C4-2B (cell line): Measurements from ENCODE around the gene RACGAP1.

Experiments
- H3K27ac ChIP-seq: fragments of 450-650 bp; 2 replicates; pipeline ENCODE4 v1.5.1; 2017
- ZFX ChIP-seq: fragments of 450-650 bp; IDR thresholded peaks from 2 replicates; pipeline ENCODE4 v1.6.1; 2017
- TF ChIP-seq, protein P1 (sequence below): fragments of 450-650 bp; conservative IDR thresholded peaks from 2 replicates; pipeline ENCODE4 v1.5.1; 2017; ENCODE audit warnings: mild to moderate bottlenecking

The RACGAP1 gene

DNA sequence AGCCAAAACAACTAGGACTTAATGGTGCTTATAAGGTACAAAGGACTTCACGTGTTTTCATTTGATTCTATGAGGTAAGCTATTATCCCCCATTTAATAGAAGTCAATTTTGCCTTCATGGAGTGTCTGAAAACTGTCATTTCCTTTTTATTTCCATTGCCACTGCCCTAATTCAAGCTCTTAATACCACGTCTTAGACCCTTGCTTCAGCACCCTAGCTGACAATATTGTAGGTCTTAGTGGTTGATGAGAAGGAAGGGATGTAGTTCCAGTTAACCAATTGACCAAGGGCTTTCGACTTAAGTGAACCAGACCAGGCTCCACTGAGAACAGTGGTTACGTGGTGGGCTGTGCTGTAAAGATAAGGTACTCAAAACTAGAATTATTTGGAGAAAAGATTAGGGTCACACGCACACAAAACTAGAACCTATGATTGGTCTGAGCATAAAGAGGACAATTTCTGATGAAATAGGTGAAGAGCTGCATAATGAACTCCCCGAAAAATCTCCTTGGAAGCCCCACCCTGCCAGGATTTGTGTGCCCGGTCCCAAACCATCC lies 22.5 kb upstream of the RACGAP1 start:
- H3K27ac ChIP-seq, result no peak overlapping the region

DNA sequence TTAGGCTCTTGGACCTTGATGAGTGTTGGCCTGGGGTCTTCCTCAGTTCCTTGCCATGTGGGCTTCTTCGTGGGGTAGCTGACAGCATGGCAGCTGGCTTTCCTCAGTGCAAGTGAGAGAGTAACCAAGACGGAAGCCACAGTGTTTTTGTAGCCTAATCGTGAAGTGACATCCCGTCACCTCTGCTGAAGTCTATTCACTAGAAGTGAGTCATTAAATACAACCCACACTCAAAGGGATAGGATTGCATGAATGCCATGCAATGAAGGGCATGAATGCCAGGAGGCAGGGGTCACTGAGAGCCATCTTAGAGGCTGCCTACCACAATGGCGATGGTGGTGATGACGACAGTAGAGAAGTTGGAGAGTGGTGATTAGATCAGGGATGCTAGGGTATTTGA lies 18.6 kb upstream of the RACGAP1 start:
- no peak for TF ChIP-seq ZFX
- TF ChIP-seq, protein P1, sequence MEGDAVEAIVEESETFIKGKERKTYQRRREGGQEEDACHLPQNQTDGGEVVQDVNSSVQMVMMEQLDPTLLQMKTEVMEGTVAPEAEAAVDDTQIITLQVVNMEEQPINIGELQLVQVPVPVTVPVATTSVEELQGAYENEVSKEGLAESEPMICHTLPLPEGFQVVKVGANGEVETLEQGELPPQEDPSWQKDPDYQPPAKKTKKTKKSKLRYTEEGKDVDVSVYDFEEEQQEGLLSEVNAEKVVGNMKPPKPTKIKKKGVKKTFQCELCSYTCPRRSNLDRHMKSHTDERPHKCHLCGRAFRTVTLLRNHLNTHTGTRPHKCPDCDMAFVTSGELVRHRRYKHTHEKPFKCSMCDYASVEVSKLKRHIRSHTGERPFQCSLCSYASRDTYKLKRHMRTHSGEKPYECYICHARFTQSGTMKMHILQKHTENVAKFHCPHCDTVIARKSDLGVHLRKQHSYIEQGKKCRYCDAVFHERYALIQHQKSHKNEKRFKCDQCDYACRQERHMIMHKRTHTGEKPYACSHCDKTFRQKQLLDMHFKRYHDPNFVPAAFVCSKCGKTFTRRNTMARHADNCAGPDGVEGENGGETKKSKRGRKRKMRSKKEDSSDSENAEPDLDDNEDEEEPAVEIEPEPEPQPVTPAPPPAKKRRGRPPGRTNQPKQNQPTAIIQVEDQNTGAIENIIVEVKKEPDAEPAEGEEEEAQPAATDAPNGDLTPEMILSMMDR, result no peak
- H3K27ac ChIP-seq, result no peak overlapping the region

More for the DNA sequence above, 22.5 kb upstream of the RACGAP1 start:
- no peak for TF ChIP-seq ZFX
- TF ChIP-seq, protein P1, result no peak

DNA sequence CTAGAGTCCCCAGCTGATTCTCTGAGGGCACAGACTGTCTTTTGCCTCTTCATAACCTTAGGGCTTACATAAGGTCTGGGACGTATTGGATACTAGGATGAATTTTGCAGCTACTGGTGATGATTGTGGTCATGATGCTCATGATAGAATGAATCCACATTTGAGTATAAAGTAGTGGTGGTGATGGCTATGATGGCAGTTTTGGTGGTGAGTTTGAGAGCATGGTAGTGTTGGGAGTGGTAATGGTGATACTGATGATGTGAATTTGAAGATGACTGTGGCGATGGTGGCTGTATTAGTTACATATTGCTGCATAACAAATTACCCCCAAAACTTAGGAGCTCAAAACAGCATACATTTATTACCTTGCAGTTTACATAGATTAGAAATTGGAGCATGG lies 18.0 kb upstream of the RACGAP1 start:
- TF ChIP-seq, protein P1, result no peak
- TF ChIP-seq ZFX, result no peak
- H3K27ac ChIP-seq, result no peak overlapping the region

DNA sequence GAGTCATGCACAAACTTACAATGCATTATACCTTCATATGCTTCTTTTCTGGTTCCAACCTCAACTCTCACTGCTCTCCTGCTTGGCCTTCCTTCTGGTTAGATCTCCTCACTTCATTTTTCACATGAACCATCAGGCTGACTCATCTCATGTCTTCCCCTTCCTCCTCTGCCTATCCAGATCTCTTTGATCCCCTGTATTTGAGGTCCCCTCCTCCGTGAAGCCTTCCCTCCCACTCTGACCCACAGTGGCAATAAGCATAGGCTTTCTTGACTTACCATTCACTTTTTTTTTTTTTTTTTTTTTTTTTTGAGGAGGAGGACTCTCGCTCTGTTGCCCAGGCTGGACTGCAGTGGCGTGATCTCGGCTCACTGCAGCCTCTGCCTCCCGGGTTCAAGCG lies 17.4 kb upstream of the RACGAP1 start:
- no peak overlapping the region for H3K27ac ChIP-seq
- no peak for TF ChIP-seq ZFX
- TF ChIP-seq, protein P1, result no peak

DNA sequence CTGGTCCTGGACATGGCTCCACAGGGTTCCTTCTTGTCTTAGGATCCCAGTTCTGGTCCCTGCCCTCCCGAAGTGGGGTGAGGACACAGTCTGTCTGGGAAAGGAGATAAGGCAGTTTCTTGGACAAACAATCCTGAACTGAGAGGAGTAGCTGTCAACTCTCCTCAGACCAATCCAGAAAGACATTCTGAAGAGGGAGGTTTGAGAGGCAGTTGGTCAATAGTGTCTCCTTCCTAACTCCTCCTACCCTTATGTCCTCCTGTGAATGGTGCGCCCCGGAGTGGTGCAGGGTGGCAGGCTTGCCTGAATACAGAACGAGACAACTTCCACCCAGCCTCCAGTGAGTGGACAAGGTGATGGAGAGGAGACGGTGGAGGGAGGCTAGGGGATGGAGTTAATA lies 16.7 kb upstream of the RACGAP1 start:
- no peak for TF ChIP-seq ZFX
- TF ChIP-seq, protein P1, result no peak
- H3K27ac ChIP-seq, result no peak overlapping the region

DNA sequence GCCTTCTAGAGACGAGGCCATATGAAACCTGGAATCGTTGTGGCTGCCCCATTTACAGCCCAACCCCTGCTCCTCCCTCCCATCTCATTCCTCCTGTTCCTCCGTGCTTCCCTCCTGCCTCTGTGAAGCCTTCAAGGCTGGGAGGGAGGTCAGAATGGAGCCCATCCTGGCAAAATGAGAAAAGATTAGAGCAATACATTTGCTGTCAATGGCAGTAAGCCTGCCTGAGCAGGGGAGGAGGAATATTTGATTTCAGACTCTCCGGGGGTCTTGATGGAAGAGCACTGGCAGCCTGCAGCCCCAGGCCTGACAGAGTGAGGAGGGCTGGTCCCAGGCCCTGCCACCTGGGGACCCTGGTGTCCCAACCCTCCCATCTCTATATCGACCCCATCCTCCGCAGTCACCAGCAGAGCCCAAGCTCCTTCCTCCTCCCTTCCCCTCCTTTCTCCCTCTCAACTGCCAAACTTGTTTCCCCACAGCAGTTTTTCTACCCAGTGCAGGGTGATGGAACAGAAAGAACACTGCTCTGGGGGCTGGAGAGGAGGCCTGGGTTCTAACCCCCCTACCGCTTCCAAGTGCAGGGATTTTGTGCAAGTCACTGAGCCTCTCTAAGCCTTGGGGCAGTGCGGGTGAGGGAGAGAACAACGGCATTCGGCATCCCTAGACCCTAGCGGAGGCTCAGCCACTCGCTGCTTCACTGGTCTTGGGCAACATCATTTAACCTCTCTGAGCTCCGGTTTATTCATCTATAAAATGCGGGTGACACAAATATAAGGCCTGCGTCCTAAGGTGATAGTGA lies 16.0 kb upstream of the RACGAP1 start:
- TF ChIP-seq, protein P1, result no peak
- no peak for TF ChIP-seq ZFX
- H3K27ac ChIP-seq, result no peak overlapping the region

DNA sequence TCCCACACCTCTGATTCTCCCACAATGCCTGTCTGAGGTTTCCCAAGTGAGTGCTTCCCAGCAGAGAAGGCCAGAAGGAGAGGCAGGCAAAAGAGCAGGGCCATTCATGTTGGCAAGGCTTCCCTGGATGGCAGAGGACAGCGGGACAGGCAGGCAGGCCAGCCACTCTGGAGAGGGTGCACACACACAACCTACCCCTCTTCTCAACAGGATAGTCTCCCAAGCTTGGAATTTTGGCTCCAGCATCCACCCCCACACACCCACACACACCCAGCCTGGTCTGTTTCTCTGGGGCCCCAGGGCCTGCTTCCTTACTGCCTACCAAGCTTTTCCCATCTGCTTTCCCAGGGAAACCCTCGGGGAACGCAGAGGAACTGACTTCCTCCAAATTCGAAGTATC lies 15.4 kb upstream of the RACGAP1 start:
- TF ChIP-seq ZFX, result no peak
- TF ChIP-seq, protein P1, result no peak

More for the DNA sequence above, 15.4 kb upstream of the RACGAP1 start:
- no peak overlapping the region for H3K27ac ChIP-seq
